HCT116 (cell line): ENCODE results near the gene NFIB. TPM values are rescaled to one million over a fixed set of nuclear protein-coding genes. Genes with fewer than 3 reads are reported as not detected.

ENCODE experiments used
- ATAC-seq: fragments of 200-7000 bp; cut with Tn5 transposase; 2 replicates; pipeline ENCODE4 v1.9.1; 2020; ENCODE audit warnings: mild to moderate bottlenecking, moderate library complexity
- Bru-seq: library from RNA; stranded (reverse); fragments of 400-500 nt; gene quantifications from one replicate; lab custom pipeline; 2021; lab: Mats Ljungman, UMichigan
- BruChase-seq, 2 experiments: library from RNA; stranded (reverse); fragments of 400-500 nt; gene quantifications; one replicate each; lab custom pipeline; 2021; lab: Mats Ljungman, UMichigan
- BruUV-seq: library from RNA; stranded (reverse); fragments of 400-500 nt; replicated peaks from 2 replicates; lab custom pipeline; 2021; lab: Mats Ljungman, UMichigan
- CTCF ChIA-PET: fragments of 300-600 bp; sonication (Branson Sonifier 250); formaldehyde crosslinking; loops from one replicate; lab custom pipeline; 2021; ENCODE audit warnings: antibody characterized with exemption; lab: Charles Lee
- POLR2A ChIA-PET: fragments of 300-600, 350-600 bp; sonication (Branson Sonifier 250); formaldehyde crosslinking; loops from one replicate; lab custom pipeline; 2021; ENCODE audit warnings: antibody characterized with exemption; lab: Charles Lee
- RAD21 ChIA-PET, 2 experiments: fragments of 300-600 bp; sonication (Branson Sonifier 250); formaldehyde crosslinking; loops; one replicate each; lab custom pipeline; 2023; ENCODE audit warnings: low total read pairs in 2 of 2; ENCODE audit not compliant: uncharacterized antibody in 2 of 2, unreplicated experiment in 2 of 2, low non-redundant PET in 1 of 2; lab: Charles Lee
- DNase-seq: peaks from one replicate; pipeline ENCODE4 v3.0.0-alpha.2; 2010; ENCODE audit warnings: low read depth, low spot score
- H2AFZ ChIP-seq: fragments of 200-600 bp; shearing (Covaris generic), sonication (generic); 2 replicates; pipeline ENCODE4 v1.6.1; 2017; ENCODE audit warnings: low read depth, mixed run types, mixed read lengths, antibody characterized with exemption, low read length; ENCODE audit not compliant: poor library complexity, severe bottlenecking
- H3K27ac ChIP-seq: 2 replicates; pipeline ENCODE4 v1.5.1; 2012; ENCODE audit warnings: low read depth, low read length
- H3K27me3 ChIP-seq: fragments of 200-600 bp; sonication (generic); 2 replicates; pipeline ENCODE4 v1.6.1; 2016; ENCODE audit warnings: mixed run types, low read length, mixed read lengths; ENCODE audit not compliant: insufficient read depth
- H3K36me3 ChIP-seq, 2 experiments: fragments of 200-500 bp in 1 of 2; fragments of 200-600 bp in 1 of 2; sonication (Bioruptor generic) in 1 of 2; sonication (generic) in 1 of 2; 2 replicates each; pipeline versions ENCODE4 v1.5.1 to v1.6.1; 2014 to 2016; ENCODE audit warnings: low read length in 2 of 2, inconsistent platforms in 1 of 2, mixed read lengths in 1 of 2, mixed run types in 1 of 2; ENCODE audit not compliant: insufficient read depth in 2 of 2, control insufficient read depth in 1 of 2
- H3K4me1 ChIP-seq, 2 experiments: fragments of 200-600 bp in 1 of 2; sonication (generic) in 1 of 2; 2 replicates each; pipeline versions ENCODE4 v1.5.1 to v1.6.1; 2012 to 2017; ENCODE audit warnings: low read length in 2 of 2, inconsistent platforms in 1 of 2, mild to moderate bottlenecking in 1 of 2, mixed read lengths in 1 of 2, mixed run types in 1 of 2, moderate library complexity in 1 of 2; ENCODE audit not compliant: insufficient read depth in 2 of 2, control insufficient read depth in 1 of 2
- H3K4me2 ChIP-seq: fragments of 200-600 bp; sonication (generic); 2 replicates; pipeline ENCODE4 v1.6.1; 2017; ENCODE audit warnings: mixed run types, low read length, mixed read lengths
- H3K4me3 ChIP-seq, 2 experiments: fragments of 200-600 bp in 1 of 2; sonication (generic) in 1 of 2; replicated peaks in 1 of 2; 2 replicates each; pipeline ENCODE4 v1.5.1; 2011 to 2016; ENCODE audit warnings: low read length in 2 of 2, control low read depth in 1 of 2, low read depth in 1 of 2, mild to moderate bottlenecking in 1 of 2, mixed read lengths in 1 of 2, mixed run types in 1 of 2
- H3K79me2 ChIP-seq: fragments of 200-600 bp; sonication (generic); 2 replicates; pipeline ENCODE4 v1.6.1; 2017; ENCODE audit warnings: mild to moderate bottlenecking, mixed run types, low read length, moderate library complexity, mixed read lengths; ENCODE audit not compliant: insufficient read depth
- H3K9ac ChIP-seq: fragments of 200-600 bp; sonication (generic); 2 replicates; pipeline ENCODE4 v1.6.1; 2016; ENCODE audit warnings: low read length, mixed read lengths
- H3K9me2 ChIP-seq: fragments of 200-600 bp; sonication (generic), shearing (Covaris generic); 2 replicates; pipeline ENCODE4 v1.6.1; 2017; ENCODE audit warnings: mixed run types, mild to moderate bottlenecking, moderate library complexity; ENCODE audit not compliant: insufficient read depth
- H3K9me3 ChIP-seq, 2 experiments: fragments of 200-500 bp in 1 of 2; fragments of 200-600 bp in 1 of 2; sonication (Bioruptor generic) in 1 of 2; sonication (generic) in 1 of 2; 2 replicates each; pipeline ENCODE4 v1.6.1; 2014 to 2017; ENCODE audit warnings: low read length in 2 of 2, mixed read lengths in 2 of 2, inconsistent platforms in 1 of 2, low read depth in 1 of 2, mild to moderate bottlenecking in 1 of 2, mixed run types in 1 of 2, moderate library complexity in 1 of 2; ENCODE audit not compliant: control insufficient read depth in 1 of 2, insufficient read depth in 1 of 2
- H4K20me1 ChIP-seq: fragments of 200-600 bp; sonication (generic), shearing (Covaris generic); 2 replicates; pipeline ENCODE4 v1.6.1; 2017; ENCODE audit warnings: mixed run types, mild to moderate bottlenecking, moderate library complexity; ENCODE audit not compliant: insufficient read depth
- CBX3 ChIP-seq: IDR thresholded peaks from 2 replicates; pipeline ENCODE4 v1.6.1; 2012; ENCODE audit warnings: low read depth
- EGR1 ChIP-seq: IDR thresholded peaks from 2 replicates; pipeline ENCODE4 v1.6.1; 2012; ENCODE audit warnings: low read depth
- EZH2 ChIP-seq: fragments of 200-600 bp; sonication (generic); IDR thresholded peaks from 2 replicates; pipeline ENCODE4 v1.6.1; 2017; ENCODE audit warnings: antibody characterized with exemption, mixed run types
- EZH2phosphoT487 ChIP-seq: fragments of 200-600 bp; IDR thresholded peaks from 2 replicates; pipeline ENCODE4 v1.6.1; 2018; ENCODE audit warnings: antibody characterized with exemption, borderline replicate concordance
- FOSL1 ChIP-seq: IDR thresholded peaks from 2 replicates; pipeline ENCODE4 v1.6.1; 2012; ENCODE audit warnings: low read depth
- JUND ChIP-seq: IDR thresholded peaks from 2 replicates; pipeline ENCODE4 v1.6.1; 2012
- POLR2A ChIP-seq: IDR thresholded peaks from 2 replicates; pipeline ENCODE4 v1.7.0; 2011; ENCODE audit warnings: borderline replicate concordance; ENCODE audit not compliant: insufficient read depth, insufficient read length; ENCODE audit errors: extremely low read depth
- SIN3A ChIP-seq: IDR thresholded peaks from 2 replicates; pipeline ENCODE4 v1.6.1; 2012; ENCODE audit warnings: low read depth
- SP1 ChIP-seq: IDR thresholded peaks from 2 replicates; pipeline ENCODE4 v1.6.1; 2012; ENCODE audit warnings: low read depth
- SRF ChIP-seq: IDR thresholded peaks from 2 replicates; pipeline ENCODE4 v1.6.1; 2012; ENCODE audit warnings: low read depth
- ZFX ChIP-seq: fragments of 450-650 bp; IDR thresholded peaks from 2 replicates; pipeline ENCODE4 v1.6.1; 2017
- intact Hi-C: fragments of 100-400 bp; cut with micrococcal nuclease; formaldehyde crosslinking; loops from 2 replicates; pipeline ENCODE4 v1.10.0; 2022
- long read RNA-seq: library from polyadenylated mRNA; unstranded; transcript quantifications from one replicate; pipeline ENCODE4 v2.0.0, GENCODE V29; 2021; ENCODE audit not compliant: unreplicated experiment
- polyA plus RNA-seq: library from polyadenylated mRNA; unstranded; fragments of >200 nt; gene quantifications from 2 replicates; pipeline ENCODE4 v1.2.1, GENCODE V29; 2012; ENCODE audit warnings: missing spikeins
- total RNA-seq: library from RNA; stranded (reverse); gene quantifications from one replicate; pipeline ENCODE4 v1.2.1, GENCODE V29; 2021; ENCODE audit not compliant: unreplicated experiment
- TF ChIP-seq, protein P1 (sequence below): IDR thresholded peaks from 2 replicates; pipeline ENCODE4 v1.6.1; 2011; ENCODE audit warnings: mild to moderate bottlenecking, low read length, moderate library complexity; ENCODE audit not compliant: insufficient replicate concordance; ENCODE audit errors: extremely low read depth

The NFIB gene
- 6.6 TPM for total RNA-seq
- polyA plus RNA-seq = 2.2 and 3.4 TPM in 2 replicates
- Bru-seq, nascent RNA = percentile 44 among the genes with signal in this experiment
- percentile 45 among the genes with signal in this experiment for BruChase-seq, experiment 1, labeled RNA remaining after a 6-hour chase
- BruChase-seq, experiment 2, labeled RNA remaining after a 2-hour chase = percentile 43 among the genes with signal in this experiment
- long read RNA-seq, partial matches to known transcripts = 5 of 8 reads
- long read RNA-seq, other reads (novel, unspliced or antisense) = 3 of 8 reads

DNA sequence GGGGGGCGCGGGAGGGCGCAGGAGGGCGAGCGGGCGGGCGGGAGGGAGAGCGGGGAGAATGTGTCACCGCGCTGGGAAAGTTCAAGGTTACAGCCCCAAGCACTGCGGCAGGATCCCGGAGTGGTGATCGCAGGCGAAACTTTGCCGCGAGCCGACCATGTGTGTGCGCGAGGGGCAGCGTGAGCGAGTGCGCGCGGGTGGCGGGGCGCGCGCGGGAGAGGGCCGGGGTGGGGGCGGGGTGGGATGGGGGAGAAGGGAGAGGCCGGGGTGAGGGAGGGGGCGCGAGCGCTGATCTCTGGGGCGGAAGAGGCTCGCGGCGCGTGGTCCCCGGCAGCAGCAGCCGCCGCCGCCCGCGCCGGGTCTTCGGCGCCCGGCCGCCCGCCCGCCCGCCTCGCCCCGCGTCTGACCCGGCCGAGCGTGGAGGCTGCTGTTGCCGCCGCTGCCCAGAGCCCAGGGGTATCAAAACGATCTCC, at the start of gene NFIB:
NFIB (minus strand) TSS at position 191 of the 473 bp plus-strand sequence. CDS start 630 bp downstream, outside the sequence.
- ChIA-PET RAD21 (no interaction called here), POLR2A (no interaction called here), CTCF (no interaction called here)
- no TSS peak for BruUV-seq
- peak within 1 kb of the TSS; percentile 58 for H3K9ac ChIP-seq
- TF ChIP-seq EZH2phosphoT487 = no peak
- TF ChIP-seq JUND = no peak
- no peak for TF ChIP-seq SP1
- TF ChIP-seq SIN3A = no peak
- no peak for TF ChIP-seq EGR1
- no peak for TF ChIP-seq EZH2
- TF ChIP-seq POLR2A = no peak
- TF ChIP-seq, protein P1, sequence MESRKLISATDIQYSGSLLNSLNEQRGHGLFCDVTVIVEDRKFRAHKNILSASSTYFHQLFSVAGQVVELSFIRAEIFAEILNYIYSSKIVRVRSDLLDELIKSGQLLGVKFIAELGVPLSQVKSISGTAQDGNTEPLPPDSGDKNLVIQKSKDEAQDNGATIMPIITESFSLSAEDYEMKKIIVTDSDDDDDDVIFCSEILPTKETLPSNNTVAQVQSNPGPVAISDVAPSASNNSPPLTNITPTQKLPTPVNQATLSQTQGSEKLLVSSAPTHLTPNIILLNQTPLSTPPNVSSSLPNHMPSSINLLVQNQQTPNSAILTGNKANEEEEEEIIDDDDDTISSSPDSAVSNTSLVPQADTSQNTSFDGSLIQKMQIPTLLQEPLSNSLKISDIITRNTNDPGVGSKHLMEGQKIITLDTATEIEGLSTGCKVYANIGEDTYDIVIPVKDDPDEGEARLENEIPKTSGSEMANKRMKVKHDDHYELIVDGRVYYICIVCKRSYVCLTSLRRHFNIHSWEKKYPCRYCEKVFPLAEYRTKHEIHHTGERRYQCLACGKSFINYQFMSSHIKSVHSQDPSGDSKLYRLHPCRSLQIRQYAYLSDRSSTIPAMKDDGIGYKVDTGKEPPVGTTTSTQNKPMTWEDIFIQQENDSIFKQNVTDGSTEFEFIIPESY = no peak
- TF ChIP-seq SRF = no peak
- no peak for TF ChIP-seq CBX3
- TF ChIP-seq FOSL1 = no peak
- TF ChIP-seq ZFX = no peak
- H2AFZ ChIP-seq = peak within 1 kb of the TSS; percentile 42
- no peaks in the 10 kb centered on the region for H3K79me2 ChIP-seq
- intact Hi-C loops = no loop called here
- H3K9me2 ChIP-seq = no peaks in the 10 kb centered on the region
- peak within 1 kb of the TSS; percentile 68 for H3K27ac ChIP-seq
- no peaks in the 10 kb centered on the region for H4K20me1 ChIP-seq
- no peaks in the 10 kb centered on the region for H3K9me3 ChIP-seq
- peak within 1 kb of the TSS; percentile 48 to 57 for H3K4me3 ChIP-seq
- DNase-seq (no peak), ATAC-seq (peak; percentile 13; the same call in 1 of the 2 replicates)
- H3K4me1 ChIP-seq = peaks cover 7 to 21% of the 10 kb centered on the region in 2 experiments
- H3K27me3 ChIP-seq = peaks cover 14% of the 10 kb centered on the region; the same call in 1 of the 2 replicates
- H3K4me2 ChIP-seq = peak within 1 kb of the TSS; percentile 87
- H3K36me3 ChIP-seq = no peaks in the 10 kb centered on the region
